Measurements from ENCODE around the gene CIT.

- no peak for TF ChIP-seq CUX1 (CRISPR knock-in tag; IDR thresholded peaks at IDR 0.05)
- no peak for TF ChIP-seq SMARCC2 (IDR thresholded peaks at IDR 0.05; ENCODE audit: low read depth)
- no peak for TF ChIP-seq EHMT2 (IDR thresholded peaks at IDR 0.05)
- no peak for TF ChIP-seq ZNF695 (CRISPR knock-in tag; IDR thresholded peaks at IDR 0.05)
- no peak for TF ChIP-seq CEBPB (tag; IDR thresholded peaks at IDR 0.05)
Observed at GRCh38 chr12:119673634-119674033, 203.5 kb downstream of the CIT start.

All from K562 (cell line).